ENCODE measurements around the gene PSMB5.
A peak's percentile ranks its signal among the peaks of the same experiment; 100 is the strongest.
"Not testable (repeated sequence)": the region's sequence is repeated elsewhere in the genome, so short reads cannot be mapped to it uniquely, and the experiment has no call there.

Gene PSMB5

DNA sequence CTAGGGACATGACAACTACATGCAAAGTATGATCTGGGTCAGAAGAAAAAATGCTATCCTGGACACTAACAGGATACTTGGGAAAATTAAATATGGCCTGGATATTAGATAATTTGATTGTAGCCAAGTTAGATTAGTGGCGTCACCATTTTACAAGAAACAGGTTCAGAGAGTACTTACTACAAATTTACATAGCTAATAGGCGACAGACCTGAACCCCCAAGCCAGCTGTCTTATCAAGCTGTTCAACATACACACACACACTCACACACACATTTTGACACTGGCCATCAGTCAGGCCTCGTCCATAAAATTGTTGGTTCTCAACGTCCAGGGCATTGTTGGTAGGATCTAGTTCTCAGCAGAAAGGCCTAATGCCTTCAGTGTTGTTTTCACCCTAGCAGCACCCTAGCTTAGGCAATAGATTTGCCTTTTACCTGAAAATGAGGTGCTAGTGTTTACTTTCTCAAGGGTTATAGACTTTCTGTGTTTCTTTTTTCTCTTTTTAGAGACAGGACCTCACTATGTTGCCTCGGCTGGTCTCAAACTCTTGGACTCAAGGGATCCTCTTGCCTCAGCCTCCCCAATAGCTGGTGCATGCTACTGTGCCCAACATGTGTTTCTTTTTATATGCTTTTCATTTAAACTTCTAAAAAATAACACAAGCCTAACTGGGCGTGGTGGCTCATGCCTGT is 21.5 kb downstream of the PSMB5 start:
- no peak for DNase-seq

DNA sequence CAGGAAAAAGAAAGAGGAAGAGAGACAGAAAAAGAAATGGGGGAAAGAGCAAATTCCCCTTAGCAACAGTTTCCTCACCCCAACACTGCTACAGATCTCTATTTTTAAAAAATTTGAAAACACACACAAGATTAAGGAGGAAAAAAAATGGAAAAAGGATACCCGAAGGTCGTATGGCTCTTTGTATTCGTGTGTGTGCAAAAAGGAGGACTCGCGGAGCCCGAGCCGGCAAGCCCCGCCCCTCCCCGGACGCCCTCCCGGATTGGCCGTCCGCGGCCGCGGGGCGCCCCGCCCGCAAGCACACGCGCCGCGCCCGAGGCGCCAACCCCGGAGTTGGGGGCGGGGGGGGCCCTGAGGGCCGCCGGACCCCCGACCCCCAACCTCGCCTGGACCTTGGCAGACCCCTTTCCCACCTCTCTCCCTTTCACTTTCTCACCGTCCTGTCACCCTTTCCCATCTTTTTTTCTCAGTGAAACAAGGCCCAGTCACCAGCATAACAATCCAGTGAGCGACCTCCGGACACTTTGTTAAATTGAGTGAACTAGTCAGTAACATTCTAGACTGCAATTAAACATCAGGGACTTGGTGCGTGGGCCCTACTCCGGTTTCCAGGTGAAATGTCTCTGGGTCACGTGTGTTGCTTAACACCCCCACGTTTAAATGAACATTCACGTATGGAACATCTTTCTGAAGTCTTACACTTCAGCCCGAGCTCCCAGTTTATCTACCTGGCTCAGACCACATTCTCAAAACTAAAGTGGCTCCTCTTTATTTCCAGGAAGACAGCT is 24.6 kb downstream of the PSMB5 start, which contains the start of gene C14orf93:
Gene C14orf93 (minus strand): TSS at position 205 of the 788 bp plus-strand sequence. CDS start 11,120 bp downstream, outside the sequence.
- DNase-seq = peak; percentile 68 to 73

DNA sequence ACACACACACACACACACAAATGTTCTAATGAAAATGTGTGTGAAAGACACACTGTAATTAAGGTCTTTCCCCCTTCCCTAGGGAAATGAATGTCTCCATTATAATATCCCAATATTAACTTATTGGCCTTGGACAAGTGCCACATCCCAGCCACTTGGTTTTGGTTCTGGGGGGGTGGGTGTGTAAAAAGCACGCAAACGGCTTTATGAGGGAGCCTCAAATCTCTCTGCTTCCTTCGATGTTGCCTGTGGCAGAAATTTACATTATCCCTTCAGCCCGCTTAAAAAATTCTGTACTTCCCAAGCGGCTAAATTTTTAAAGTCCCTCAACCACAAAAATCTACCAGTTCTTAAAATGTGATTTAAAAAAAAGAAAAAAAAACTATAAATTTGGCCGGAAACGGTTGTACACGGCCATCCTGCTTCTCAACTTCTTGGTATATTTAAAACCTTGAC is 25.2 kb downstream of the PSMB5 start:
- DNase-seq = no peak

DNA sequence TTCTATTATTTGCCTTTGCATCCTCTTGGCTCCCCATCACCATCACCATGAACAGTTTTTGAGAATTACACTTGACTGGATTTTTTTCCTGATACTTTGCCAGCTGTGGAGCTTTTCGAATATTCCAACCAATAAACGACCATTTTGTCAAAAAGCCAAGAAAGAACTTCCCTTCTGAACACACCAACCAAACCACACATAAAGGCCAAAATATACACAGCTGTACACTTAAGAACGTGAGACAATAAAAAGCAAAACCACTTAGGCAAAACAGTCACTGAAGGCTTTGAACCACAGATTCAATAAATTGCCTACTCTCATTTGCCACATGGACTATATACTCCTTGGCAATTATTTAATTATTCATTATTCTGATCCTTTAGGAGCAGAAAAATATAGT is 25.9 kb downstream of the PSMB5 start:
- no peak for DNase-seq

DNA sequence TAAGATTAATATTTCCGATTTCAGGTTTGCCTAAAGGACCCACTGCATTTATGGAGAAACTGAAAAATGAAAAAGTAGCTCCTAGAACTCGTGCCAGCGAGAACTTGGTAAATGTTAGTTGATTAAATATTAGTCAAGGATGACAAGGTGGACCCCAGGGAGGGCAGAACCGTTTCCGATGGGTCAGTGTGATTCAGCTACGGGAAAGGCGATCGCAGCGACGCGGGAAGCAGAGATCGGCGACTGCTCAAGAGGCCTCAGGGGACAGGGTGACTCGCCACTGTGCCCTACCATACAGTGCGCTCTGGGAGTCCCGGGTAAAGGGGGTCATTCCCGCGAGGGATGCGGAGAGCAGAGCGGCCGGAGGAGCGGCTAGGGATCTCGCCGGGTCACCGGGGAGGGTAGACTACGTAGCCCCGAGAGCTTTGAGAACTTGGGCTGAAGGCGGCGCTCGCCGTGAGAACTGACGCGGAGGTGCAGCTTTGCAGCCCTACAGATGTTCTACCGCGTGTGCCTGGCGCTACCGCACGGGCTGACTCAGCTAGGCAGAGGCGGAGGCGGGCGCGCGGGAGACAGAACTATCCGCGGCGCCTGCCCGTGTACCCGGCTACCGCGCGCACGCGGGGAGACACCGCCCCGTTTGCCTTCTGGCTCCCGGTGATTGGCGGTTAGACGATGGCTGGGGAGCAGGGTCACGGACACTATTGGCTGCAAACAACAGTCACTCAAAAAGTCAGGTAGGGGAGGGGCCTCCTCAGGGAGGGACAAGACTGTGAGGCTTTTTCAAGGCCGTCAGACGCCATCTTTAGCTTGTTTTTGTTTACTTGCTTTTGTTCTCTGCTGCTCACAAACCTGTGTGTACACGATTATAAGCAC is 27.9 kb downstream of the PSMB5 start:
- DNase-seq = peak; percentile 95 to 97

DNA sequence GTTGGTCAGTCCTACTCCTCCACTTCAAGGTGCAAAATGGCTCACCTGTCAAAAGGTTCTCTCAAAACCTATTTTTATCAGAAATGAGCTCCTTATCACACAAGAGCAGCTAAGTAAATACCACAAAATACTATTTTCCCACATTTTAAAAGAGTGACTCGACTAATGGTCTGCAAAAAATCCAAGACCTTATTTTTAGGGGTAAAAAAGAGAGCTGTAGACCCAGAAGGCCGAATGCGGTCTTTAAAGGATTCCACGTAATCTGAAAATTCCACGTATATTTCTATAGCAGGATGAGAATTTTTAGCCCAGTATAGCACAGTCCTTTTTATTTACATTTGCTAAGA is 28.5 kb downstream of the PSMB5 start:
- no peak for DNase-seq

DNA sequence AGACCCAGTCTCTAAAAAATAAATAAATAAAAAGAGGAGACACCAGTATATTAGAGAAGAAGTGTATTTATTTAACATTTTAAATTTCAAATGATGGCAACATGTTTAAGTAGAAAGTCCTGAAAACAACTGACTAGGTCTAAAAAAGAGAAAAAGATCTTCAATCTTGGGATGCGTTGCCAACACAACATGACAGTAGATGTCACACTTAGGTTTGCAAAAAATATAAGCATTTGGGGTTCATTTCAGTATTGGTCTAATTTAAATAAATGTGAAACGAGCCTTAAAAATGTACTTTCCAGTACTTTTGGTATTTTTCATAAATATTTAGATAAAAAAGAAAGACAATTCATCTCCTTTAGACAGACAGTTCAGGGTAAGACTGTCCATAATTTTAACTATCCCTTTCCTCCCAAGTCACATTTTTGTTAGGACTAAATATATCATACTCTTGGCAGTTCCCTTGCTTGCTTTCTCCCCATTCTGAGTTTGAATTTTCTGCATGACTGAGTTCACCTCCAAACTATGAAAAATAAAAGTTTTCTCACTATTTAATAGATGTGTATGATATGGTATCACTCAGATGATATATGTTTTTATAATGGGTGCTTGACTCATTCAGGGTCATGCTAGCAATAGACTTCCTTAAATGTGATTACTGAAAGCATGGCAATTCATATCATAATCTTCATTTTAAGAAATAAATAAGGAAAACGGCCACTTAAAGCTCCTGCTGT is 29.1 kb downstream of the PSMB5 start:
- DNase-seq = no peak

DNA sequence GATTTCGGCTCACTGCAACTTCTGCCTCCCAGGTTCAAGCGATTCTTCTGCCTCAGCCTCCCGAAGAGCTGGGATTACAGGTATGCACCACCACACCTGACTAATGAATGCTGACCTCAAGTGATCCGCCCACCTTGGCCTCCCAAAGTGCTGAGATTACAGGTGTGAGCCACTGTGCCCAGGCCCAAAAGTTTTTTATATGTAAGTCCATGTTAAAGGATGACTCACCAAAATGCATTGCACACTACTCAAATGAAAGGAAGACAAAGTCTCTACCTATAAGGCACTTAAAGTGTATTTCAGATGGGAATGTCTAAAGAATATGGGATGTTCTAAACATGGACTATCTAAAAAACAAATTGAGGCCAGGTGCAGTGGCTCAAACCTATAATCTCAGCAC is 30.4 kb downstream of the PSMB5 start:
- not testable (repeated sequence) for DNase-seq

DNA sequence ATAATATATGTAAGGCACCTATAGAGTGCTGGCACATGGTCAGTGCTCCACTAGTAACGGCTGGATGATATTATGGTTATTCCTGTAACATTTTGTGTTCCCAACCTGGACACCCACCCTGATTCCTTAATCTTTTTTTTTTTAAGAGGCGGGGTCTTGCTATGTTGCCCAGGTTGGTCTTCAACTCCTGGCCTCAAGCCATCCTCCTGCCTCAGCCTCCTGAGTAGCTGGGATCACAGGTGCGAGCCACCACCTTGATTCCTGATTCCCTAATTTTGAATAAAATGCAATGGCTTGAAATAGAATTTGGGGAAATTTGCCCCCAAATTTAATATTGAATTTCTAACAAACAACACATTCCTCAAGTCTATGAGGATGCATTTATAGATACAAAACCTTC is 32.1 kb downstream of the PSMB5 start:
- DNase-seq = no peak

DNA sequence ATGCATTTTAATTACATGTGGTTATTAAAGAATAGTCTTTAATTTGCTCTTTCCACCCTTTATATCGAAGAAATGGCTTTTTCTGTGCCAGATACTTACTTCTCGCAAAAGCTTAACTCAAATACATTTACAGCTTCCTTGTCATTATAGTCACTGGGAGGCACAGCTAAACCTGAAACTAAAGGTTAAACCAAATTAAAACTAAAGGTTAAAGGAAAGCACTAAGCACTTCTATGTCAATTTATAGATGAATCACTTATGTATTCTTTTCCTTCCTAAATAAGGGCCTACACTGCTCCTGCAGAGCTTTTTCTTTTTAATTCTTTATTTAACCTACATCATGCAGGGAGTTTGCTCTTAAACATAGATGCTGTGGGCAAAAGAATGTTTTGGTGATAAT is 33.8 kb downstream of the PSMB5 start:
- DNase-seq = no peak

DNA sequence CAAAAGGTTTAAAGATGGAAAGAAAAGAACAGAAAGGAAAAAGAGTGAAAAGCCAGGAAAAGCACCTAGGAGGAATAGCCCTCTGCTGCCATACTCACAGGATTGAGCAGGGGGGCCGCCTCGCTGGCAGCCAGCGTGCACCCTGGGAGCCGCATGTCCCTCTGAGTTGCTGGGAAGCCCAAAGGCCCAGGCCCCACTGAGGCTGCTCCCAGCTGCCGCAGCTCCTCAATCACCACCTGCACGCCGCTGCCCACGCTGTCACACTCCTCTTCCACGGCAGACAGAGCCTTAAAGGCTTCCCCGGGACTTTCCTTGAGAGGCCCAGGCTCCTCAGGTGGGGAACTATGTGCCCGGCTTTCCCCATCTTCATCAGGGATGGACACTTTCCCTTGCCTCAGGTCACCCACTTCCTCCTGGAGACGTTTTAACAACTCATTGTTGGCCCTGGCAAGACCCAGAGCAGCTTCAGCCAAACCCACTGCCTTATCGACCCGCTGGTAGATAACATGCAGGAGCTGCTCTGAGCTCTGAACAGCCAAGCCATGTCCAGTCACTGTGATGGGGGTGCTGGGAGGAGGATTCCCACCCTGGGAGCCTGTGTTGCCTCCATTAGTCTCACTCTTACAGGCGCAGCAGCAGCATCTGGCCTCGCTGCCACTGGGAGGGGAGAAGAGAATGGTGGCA is 36.2 kb downstream of the PSMB5 start:
- no peak for DNase-seq

DNA sequence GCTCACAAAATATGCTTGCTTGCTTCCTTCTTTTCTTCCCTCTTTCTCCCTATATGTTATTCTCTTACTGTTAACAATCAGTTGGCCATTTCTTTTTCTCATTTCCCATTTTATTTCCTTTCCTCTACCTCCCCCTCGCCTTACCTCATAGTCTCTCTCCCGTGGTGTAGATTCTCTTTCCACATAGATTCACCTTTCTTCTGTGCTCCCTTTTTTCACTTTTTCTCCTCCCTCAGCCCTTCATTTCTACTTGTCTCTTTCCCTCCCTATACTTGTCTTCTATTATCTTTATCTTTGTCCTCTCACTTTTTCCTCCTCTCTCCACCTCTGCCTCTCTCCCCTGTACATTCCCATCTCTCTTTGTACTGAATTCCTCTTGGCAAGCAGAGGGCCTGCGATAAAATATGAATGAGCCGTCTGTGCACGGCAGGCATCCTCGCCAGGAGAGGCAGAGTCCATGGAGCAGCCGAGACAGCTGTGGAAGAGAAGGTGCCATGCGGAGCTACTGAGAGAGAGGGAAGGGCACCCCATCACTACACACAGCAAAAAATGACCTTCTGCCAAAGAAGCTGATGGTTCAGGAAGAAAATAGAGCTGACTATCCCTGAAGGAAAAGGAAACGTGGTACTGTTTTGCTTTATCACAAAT is 36.9 kb downstream of the PSMB5 start:
- DNase-seq = no peak

DNA sequence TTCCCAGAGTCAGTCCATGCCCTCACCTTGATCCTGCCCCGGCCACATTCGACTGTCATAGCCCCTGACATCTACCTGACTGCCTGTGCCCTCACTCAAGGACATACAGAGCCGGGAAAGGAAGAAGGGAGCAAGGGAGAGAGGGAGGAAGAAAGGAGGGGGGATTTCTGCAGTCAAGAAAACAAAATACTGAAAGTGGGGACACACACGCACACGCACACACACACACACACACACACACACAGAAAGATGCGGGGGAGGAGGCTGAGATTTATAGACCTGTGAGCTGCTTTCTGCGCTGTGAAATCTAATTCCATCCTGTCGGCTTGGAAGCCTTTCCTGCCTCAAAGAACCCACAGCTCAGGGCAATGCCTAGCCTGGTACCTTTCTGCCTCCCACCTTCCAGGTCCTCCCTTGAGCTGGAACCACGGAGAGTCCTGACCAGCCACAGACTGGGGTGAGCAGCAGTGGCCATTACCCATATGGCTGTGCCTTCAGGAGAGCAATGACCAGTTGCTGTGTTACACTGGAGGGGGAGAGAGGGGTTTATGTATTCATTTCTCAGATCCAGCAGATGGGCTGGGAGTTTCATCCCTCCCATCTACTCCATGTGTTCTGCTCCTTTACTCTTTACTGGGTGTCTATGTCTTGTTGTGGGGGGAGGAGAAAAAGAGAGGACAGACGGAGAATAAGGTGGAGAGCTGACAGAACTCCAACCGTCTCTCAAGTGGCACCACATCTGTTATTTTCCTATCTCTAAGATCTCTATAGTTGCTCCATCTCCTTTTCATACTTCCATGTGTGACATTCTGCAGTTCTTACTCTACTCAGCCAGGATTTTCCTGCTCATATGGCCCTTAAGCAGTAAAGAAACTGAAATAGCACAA is 37.7 kb downstream of the PSMB5 start:
- DNase-seq = no peak

DNA sequence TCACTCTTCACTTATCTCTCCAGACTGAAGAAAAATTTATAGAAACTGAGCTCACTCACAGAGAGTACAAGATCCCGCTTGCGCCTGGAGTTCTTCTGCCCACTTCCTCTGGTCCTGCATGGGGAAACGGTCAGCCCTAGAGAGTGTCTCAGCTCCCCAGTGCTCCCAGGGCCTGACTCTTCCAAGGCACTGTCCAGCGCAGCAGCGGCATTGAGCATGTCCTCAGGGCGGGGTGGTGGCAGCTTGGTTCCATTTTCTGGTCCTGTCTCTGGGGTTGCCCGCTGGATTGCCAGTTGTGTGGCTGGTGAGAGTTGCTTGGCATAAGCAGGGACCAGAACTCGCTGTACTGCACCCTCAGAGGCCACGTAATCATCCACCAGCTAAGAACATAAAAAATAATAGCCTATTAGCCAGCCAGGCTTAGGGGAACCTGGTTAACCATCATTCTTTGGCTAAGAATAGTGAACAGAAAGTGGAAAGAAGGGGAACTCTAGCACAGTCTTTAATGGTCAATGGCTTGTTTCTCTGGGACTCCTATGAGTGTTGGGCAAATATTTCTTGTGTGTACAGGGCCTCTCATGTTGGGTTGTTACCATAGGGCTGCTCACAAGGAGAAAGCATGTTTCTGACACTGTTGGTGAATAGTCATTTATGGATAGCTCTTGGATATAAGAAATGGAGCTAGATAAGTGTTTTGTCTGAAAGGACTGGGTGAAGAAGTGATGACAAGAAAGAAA is 38.6 kb downstream of the PSMB5 start:
- no peak for DNase-seq

DNA sequence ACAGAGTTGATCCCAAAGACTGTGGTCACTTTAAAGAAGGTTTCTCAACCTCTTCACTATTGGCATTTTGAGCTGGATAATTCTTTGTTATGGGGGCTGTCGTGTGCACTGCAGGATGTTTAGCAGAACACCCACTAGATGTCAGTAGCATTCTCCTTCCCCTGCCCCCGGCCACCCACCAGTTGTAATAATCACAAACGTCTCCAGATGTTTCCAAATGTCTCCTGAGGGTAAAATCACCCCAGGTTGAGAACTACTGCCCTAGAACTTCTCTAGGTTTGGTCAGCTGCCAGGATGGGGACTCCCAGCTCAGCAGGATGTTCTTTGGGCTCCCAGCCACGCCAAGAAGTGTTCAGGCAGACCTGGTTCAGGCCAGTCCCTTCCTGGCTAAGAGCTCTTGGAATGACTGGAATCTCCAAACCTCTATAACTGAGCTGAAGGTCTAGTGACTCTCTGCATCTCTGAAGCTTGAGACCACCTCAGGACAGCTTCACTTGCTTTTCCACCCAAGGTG is 39.9 kb downstream of the PSMB5 start:
- DNase-seq = peak in 1 of 2 experiments; percentile 23

DNA sequence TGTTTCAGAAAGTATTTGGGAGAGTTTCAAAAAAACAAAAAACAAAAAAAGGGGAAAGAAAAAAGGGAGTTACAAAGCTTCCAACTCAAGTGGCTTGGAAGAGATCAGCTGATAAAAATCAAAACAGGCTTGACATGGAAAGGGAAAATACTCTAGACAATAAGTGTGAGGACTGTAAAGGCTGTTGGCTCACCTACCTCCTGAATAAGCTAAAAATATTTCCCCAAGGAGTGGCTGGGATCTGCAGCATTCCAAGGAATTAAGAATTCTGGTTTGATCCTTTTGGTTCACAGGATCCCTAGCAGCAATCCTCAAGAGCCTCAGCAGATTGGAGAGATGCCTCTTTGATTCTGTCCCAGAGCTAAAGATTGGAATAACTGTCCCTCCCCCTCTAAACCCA is 41.2 kb downstream of the PSMB5 start:
- DNase-seq = no peak

DNA sequence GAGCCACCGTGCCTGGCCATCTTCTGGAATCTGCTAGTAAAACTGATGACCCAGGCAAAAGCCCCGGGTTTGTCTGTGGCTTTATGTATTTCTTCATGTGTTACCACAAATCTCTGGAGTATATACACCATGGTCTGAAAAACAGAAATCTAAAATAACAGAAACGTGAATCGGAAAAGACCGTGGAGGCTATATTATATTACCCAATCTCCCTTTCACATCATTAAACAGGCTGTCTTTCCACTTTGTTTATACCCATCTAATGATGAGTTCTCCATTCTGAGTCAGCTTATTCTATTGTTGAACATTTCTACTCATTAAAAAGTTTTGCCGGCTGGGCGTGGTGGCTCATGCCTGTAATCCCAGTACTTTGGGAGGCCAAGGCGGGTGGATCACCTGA is 42.8 kb downstream of the PSMB5 start:
- DNase-seq = no peak

DNA sequence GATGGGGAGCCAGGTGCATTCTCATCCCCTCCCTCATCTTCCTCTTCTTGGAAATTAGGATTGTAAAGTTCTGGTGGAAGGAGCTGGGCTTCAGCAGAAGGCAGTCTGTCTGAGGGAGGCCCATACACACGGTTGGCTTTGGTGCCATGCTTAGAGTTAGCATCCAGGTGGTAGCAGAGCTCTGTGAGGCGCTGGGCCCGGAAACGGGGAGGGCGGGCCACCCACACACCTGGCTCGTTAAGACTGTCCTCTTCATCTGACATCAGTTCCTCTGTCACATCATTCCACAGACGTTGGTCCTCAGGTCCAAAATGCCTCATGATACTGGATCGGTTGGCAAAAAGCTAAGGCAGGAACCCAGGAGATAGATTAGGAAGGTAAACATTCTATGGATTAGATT is 47.4 kb downstream of the PSMB5 start:
- no peak for DNase-seq

DNA sequence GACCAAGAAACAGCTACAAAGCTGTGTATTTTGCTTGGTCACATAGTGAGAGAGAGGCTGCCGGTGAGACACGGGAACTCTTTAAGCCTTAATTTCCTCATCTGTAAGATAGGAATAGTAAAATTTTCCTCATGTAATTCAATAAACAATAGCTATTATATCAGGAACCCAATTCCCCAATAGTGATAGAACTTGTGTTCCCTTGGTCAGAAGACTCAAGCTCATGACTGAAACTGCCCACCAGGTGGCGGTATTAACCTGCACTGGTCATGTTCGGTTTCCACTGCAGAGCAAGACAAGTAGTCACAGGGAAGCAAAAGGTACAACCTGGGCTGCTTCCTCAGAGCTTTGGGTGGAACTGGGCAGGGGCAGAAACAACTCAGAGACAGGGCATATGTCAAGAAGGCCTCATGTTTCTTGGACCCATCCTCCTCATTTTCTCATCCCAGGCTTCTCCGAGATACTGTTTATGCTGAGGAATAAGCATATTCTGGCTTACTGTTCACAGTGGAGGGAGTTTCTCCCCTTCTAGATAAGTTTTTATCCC is 48.1 kb downstream of the PSMB5 start:
- peak; percentile 90 to 93 for DNase-seq
